Activated T-cell treated with anti-CD3 and anti-CD28 coated beads, Interleukin-2, amount 50 U/mL, for 72 hours (primary cell): Measurements from ENCODE around the gene MET. TPM values are rescaled to one million over a fixed set of nuclear protein-coding genes. Genes with fewer than 3 reads are reported as not detected.

Source experiments
- ATAC-seq, 2 donors: fragments of 150-1000 bp; cut with Tn5 transposase; replicated peaks in 1 of 2; 2 replicates each; pipeline ENCODE4 v1.10.0; 2021; ENCODE audit warnings: moderate library complexity in 2 of 2, mild to moderate bottlenecking in 1 of 2
- DNase-seq, 2 donors: peaks; one replicate each; pipeline ENCODE4 v3.0.0; 2021 to 2022; ENCODE audit warnings: mixed read lengths in 1 of 2
- H3K27ac Mint-ChIP-seq: one replicate; pipeline ENCODE4 v1.8.0; 2022; ENCODE audit warnings: mild to moderate bottlenecking, moderate library complexity, mixed read lengths
- H3K27me3 Mint-ChIP-seq: one replicate; pipeline ENCODE4 v1.8.0; 2022; ENCODE audit warnings: low read depth, mixed read lengths
- H3K36me3 Mint-ChIP-seq, 2 donors: one replicate each; pipeline ENCODE4 v1.8.0; 2022; ENCODE audit warnings: mixed read lengths in 2 of 2, mild to moderate bottlenecking in 1 of 2; ENCODE audit not compliant: insufficient read depth in 2 of 2
- H3K4me1 Mint-ChIP-seq: one replicate; pipeline ENCODE4 v1.8.0; 2022; ENCODE audit warnings: low read depth, mixed read lengths
- H3K4me3 Mint-ChIP-seq, 2 donors: one replicate each; pipeline ENCODE4 v1.8.0; 2022; ENCODE audit warnings: mild to moderate bottlenecking in 2 of 2, mixed read lengths in 2 of 2, moderate library complexity in 2 of 2
- H3K9me3 Mint-ChIP-seq, 2 donors: one replicate each; pipeline ENCODE4 v1.8.0; 2022; ENCODE audit warnings: mixed read lengths in 2 of 2
- total RNA-seq, 2 donors: library from RNA; stranded (reverse); gene quantifications; one replicate each; pipeline ENCODE4 v1.2.3, GENCODE V29; 2022

The MET gene
- total RNA-seq, 2 donors from 2014 or later = 2.4 TPM

DNA sequence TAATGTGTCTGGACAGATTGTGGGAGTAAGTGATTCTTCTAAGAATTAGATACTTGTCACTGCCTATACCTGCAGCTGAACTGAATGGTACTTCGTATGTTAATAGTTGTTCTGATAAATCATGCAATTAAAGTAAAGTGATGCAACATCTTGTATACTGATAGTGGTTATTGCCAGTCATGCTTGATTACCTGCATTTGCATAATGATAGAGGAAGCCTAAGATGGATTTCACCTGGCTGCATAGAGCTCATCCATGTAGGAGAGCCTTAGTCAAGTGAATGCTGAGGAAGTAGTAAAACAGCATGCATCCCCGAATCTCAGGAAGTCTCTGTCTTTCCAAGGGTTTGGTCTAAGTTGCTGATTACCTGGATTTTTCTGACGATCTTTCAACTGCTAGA, 126.2 kb downstream of the MET start:
- no peak for ATAC-seq
- Mint-ChIP-seq H3K27ac (no peak overlapping the region), H3K36me3 (peaks cover 0 to 2% of the 10 kb centered on the region in 2 donors), H3K4me1 (peaks cover 24% of the 10 kb centered on the region), H3K4me3 (no peak overlapping the region), H3K9me3 (no peaks in the 10 kb centered on the region), H3K27me3 (peaks cover 42% of the 10 kb centered on the region)
- DNase-seq = no peak

GRCh38 chr7:116799916-116800315, 127.9 kb downstream of the MET start:
- Mint-ChIP-seq H3K9me3 (no peaks in the 10 kb centered on the region), H3K4me3 (no peak overlapping the region), H3K27me3 (peaks cover 35% of the 10 kb centered on the region), H3K4me1 (peaks cover 25% of the 10 kb centered on the region), H3K36me3 (peaks cover 0 to 2% of the 10 kb centered on the region in 2 donors), H3K27ac (no peak overlapping the region)
- DNase-seq (no peak), ATAC-seq (no peak)

- peak overlapping the region in 1 of 2 donors; percentile 51 for H3K4me3 Mint-ChIP-seq
- no peak overlapping the region for H3K27ac Mint-ChIP-seq
- ATAC-seq (peak in 1 of 2 donors; percentile 44), DNase-seq (no peak)
- H3K36me3 Mint-ChIP-seq = peaks cover 0 to 2% of the 10 kb centered on the region in 2 donors
- no peaks in the 10 kb centered on the region for H3K9me3 Mint-ChIP-seq
- H3K4me1 Mint-ChIP-seq = peaks cover 25% of the 10 kb centered on the region
- peaks cover 35% of the 10 kb centered on the region for H3K27me3 Mint-ChIP-seq
Measured at GRCh38 chr7:116800594-116800993, 128.6 kb downstream of the MET start.

DNA sequence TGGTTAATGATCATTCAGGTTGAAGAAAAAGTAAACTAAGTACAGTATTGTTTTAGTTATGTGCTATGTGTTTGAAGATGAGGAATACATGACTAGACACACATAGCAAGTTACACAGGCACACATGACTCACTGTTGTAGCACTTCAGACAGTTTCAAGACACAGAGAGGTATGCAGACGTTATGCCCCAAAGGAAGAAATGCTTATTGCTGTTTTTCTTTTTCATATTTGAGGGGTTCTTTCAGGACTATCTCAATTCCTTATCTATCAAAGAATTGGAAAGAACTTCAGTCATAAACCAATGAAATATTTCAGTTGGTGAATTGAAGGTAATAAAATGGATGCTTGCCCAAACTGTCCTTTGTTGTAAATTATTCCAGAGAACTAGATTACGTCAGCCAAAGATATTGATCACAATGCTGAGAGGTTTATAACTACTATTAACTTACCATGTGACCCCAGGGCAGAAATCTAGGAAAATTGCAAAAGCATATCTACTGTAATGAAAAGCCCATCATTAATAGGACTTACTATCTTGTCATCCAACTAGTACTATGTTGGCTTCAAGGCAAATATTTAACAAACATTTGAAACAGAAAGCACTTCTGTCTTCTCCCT, 129.2 kb downstream of the MET start:
- H3K27ac Mint-ChIP-seq = peak overlapping the region; percentile 35
- peaks cover 35% of the 10 kb centered on the region for H3K27me3 Mint-ChIP-seq
- no peak for DNase-seq
- H3K36me3 Mint-ChIP-seq = peaks cover 0 to 2% of the 10 kb centered on the region in 2 donors
- ATAC-seq = peak; percentile 69 to 78
- peak overlapping the region; percentile 29 to 51 for H3K4me3 Mint-ChIP-seq
- H3K4me1 Mint-ChIP-seq = peaks cover 25% of the 10 kb centered on the region
- H3K9me3 Mint-ChIP-seq = no peaks in the 10 kb centered on the region

DNA sequence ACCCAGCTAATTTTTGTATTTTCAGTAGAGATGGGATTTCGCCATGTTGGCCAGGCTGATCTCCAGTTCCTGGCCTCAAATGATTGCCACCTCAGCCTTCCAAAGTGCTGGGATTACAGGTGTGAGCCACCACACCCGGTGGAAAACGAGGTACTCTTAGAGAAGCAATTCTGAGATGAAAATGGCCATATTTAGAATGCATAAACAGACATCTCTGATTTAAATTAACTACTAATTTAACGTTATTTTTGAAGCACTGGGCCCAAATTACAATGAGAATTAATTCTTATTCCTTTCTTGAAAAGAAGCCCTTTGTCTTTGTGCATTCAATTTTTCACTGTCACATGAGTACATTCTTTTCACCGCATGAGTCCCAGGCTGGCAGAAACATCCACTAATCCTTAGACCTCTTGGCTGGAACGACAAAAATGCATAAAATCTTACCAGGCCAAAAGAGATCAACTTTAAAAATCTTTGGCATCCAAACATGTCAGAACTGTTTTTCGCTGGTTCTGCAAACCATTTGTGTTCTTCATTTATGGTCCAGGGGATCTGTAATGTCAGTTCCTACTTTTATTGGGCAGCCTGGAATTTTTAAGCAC, 130.2 kb downstream of the MET start:
- peaks cover 25% of the 10 kb centered on the region for H3K4me1 Mint-ChIP-seq
- H3K4me3 Mint-ChIP-seq = peak overlapping the region in 1 of 2 donors; percentile 63
- H3K27me3 Mint-ChIP-seq = peaks cover 35% of the 10 kb centered on the region
- H3K36me3 Mint-ChIP-seq = peaks cover 0 to 2% of the 10 kb centered on the region in 2 donors
- DNase-seq = no peak
- ATAC-seq = no peak
- H3K9me3 Mint-ChIP-seq = no peaks in the 10 kb centered on the region
- H3K27ac Mint-ChIP-seq = peak overlapping the region; percentile 59

DNA sequence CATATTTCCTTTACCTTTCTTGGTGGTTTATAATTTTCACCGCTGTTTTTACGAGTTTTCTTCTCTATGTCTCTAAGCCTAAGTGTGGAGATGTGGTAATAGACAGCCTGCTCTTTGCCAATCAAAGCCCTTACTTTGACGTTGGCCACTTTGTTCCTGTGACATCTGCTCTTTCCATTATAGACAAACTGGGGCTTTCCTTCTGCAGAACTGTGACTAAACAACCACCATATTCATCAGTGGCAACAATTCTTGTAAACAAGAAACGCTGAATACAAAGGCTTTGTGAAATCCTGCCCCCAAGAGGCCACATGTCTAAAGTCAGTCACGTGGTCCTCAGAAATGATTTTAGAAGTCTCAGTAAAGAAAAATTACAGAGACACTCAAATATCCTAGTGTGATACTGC, 130.8 kb downstream of the MET start:
- ATAC-seq (peak; percentile 89), DNase-seq (peak; percentile 56 to 62)
- H3K4me1 Mint-ChIP-seq = peaks cover 25% of the 10 kb centered on the region
- no peaks in the 10 kb centered on the region for H3K9me3 Mint-ChIP-seq
- H3K4me3 Mint-ChIP-seq = peak overlapping the region in 1 of 2 donors; percentile 63
- peak overlapping the region; percentile 59 for H3K27ac Mint-ChIP-seq
- H3K27me3 Mint-ChIP-seq = peaks cover 33% of the 10 kb centered on the region
- peaks cover 0 to 2% of the 10 kb centered on the region in 2 donors for H3K36me3 Mint-ChIP-seq

DNA sequence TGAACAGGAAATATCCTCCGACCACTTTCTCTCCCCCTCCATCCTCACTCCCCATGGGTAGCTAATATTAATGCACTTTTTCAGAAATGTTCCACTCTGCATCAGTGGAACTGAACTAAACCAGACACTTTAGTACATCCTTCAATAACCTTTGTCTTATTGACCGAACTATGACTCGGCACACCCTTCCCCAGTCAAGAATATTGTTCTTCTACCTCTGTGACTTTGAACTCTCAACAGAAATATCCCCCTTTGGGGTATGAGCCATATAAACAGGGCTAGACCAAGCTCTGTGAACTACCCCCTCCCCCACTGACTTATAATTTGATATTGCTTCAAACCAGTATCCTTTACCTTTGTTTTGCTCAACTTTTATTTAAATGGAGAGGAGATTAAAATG, 132.5 kb downstream of the MET start:
- Mint-ChIP-seq H3K36me3 (peaks cover 0 to 2% of the 10 kb centered on the region in 2 donors), H3K27me3 (peaks cover 34% of the 10 kb centered on the region), H3K9me3 (no peaks in the 10 kb centered on the region), H3K4me3 (no peak overlapping the region), H3K4me1 (peaks cover 25% of the 10 kb centered on the region), H3K27ac (no peak overlapping the region)
- ATAC-seq (no peak), DNase-seq (no peak)

- ATAC-seq (no peak), DNase-seq (no peak)
- Mint-ChIP-seq H3K27me3 (peaks cover 34% of the 10 kb centered on the region), H3K4me1 (peaks cover 25% of the 10 kb centered on the region), H3K27ac (no peak overlapping the region), H3K36me3 (peaks cover 0 to 2% of the 10 kb centered on the region in 2 donors), H3K4me3 (no peak overlapping the region), H3K9me3 (no peaks in the 10 kb centered on the region)
Measured at GRCh38 chr7:116805100-116805544, 133.1 kb downstream of the MET start.

DNA sequence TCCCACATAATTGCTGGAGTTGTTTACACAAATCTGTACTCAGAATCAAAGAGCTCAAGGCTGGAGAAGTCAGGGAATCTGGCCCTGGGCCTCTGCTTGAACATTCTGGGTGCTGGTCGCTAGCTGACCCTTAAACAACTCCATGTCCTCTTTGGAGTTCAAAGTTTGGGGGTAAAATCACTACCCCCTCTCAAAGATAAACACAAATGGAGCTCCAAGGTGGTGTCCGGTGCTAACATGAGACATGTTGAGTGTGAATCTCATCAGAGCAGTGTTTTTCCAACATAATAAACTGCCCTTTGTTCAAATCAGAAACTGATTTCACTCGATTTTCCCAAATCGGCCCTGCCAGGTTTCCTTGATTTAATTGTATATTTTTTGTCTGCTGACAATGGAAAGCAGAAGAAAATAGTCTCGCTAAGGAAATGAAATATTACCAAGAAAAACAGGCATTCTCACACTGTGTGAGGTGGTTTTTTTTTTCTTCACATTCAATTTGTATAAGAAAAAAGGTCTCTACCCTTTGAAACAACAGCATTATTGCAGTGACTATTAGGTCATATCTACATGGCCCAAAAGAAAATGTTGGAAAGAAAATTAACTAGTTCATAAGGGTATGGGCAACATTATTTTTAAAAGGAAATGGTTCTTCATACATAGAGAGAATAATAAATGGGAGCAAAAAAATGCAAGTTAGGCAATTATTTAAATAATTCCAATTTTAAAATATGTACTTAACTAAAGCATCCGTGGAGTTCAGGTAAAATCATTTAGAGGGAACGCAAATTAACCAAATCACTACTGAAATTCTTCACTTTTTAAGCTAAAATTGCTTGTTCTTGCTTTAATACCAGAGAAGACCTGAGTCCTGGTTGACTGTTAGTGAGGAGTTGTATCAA, 134.3 kb downstream of the MET start:
- ATAC-seq (no peak), DNase-seq (no peak)

GRCh38 chr7:116807011-116807560, 135.1 kb downstream of the MET start:
- Mint-ChIP-seq H3K27me3 (peaks cover 24% of the 10 kb centered on the region), H3K4me1 (peaks cover 12% of the 10 kb centered on the region), H3K36me3 (peaks cover 0 to 2% of the 10 kb centered on the region in 2 donors), H3K4me3 (no peak overlapping the region), H3K27ac (no peak overlapping the region), H3K9me3 (no peaks in the 10 kb centered on the region)
- no peak for ATAC-seq
- DNase-seq = no peak

More for the DNA sequence above, 134.3 kb downstream of the MET start:
- Mint-ChIP-seq H3K4me3 (no peak overlapping the region), H3K36me3 (peaks cover 0 to 2% of the 10 kb centered on the region in 2 donors), H3K9me3 (no peaks in the 10 kb centered on the region), H3K27ac (no peak overlapping the region), H3K27me3 (peaks cover 25% of the 10 kb centered on the region), H3K4me1 (peaks cover 17% of the 10 kb centered on the region)

DNA sequence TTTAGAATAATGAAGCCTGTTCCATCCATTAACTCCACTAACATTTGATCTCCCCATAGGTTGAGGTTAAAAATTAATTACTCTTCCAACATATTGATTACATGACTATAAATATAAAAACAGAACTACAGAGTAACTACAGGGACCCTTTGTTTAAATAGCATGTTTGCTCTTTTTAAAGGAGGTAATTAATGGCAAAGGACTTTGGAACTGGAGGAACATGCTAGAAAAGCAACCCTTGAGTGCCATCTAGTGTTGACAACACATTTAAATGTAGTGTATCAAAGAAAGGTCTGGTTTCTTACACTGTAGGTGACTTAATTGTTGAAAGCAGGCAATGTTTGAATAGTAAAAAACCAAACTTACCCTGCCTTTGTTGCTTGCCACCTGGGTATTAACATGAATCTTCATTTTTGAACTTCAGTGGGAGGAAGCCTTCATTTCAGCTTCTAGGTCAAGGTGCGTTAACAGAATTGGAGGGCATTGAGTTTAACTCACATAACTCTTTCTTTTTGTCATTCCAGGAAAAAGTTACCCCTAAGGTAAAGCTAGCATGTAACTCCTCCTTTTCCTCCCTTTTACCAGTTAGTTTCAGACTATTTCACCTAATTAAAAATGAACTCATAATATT, 137.8 kb downstream of the MET start:
- no peak overlapping the region for H3K4me3 Mint-ChIP-seq
- peak; percentile 11 to 28 for DNase-seq
- peaks cover 7% of the 10 kb centered on the region for H3K27me3 Mint-ChIP-seq
- H3K9me3 Mint-ChIP-seq = no peaks in the 10 kb centered on the region
- peak; percentile 61 to 65 for ATAC-seq
- H3K36me3 Mint-ChIP-seq = no peaks in the 10 kb centered on the region
- no peaks in the 10 kb centered on the region for H3K4me1 Mint-ChIP-seq
- no peak overlapping the region for H3K27ac Mint-ChIP-seq

DNA sequence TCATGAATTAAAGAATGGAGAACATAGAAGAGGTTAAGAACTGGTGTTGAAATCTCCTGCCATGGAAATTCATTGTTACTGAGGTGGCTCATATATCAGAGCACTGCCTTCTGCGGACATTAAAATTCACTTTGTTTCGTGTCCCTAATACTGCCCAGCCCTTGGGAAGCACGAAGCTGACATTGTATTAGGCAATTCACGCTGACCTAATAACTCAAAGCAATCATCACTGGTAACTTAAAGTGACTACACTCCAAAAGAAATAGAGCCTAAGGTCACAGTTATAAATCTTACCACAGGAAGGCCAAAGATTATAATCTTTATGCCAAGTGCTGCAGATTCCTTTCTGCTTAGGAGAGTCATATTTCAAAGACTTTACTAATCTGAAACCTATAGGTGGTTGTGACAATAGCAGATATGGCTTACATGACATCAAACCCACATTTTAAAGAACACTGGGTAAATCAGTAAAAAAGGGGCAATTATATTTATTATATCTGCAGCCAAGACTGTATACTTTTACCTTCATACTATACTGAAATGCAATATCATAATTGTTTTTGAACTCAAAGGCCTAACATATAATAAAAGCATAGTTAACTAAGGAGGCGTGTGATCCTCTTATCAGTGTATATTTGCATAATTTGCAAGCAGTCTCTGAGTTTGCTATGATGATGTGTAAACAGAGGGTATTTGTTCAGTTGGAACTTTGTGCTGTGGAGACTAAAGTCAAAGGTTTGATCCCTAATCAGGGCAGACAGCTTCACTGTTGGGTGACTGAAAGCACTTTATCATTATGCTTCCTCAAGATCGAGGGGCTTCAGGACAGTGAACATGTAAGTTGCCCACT, 138.5 kb downstream of the MET start:
- Mint-ChIP-seq H3K27me3 (peaks cover 7% of the 10 kb centered on the region), H3K4me3 (no peak overlapping the region), H3K36me3 (no peaks in the 10 kb centered on the region), H3K9me3 (no peaks in the 10 kb centered on the region), H3K4me1 (no peaks in the 10 kb centered on the region), H3K27ac (no peak overlapping the region)
- ATAC-seq = no peak
- DNase-seq = no peak
